Activated CD8-positive, alpha-beta memory T cell treated with anti-CD3 and anti-CD28 coated beads, Interleukin-2, amount 50 U/mL, for 24 hours (primary cell): Measurements from ENCODE around the gene TFDP1.

Source experiments
- DNase-seq: peaks from one replicate; pipeline ENCODE4 v3.0.0-alpha.2; 2020; ENCODE audit errors: extremely low read depth

TFDP1 gene

GRCh38 chr13:113598481-113598880 lies 13.9 kb downstream of the TFDP1 start:
- DNase-seq = no peak

- DNase-seq = no peak
Observed at GRCh38 chr13:113599391-113599790, 14.8 kb downstream of the TFDP1 start.

GRCh38 chr13:113601166-113602070 lies 16.9 kb downstream of the TFDP1 start:
- DNase-seq = no peak

GRCh38 chr13:113602291-113602988 lies 17.9 kb downstream of the TFDP1 start:
- DNase-seq = no peak

GRCh38 chr13:113603116-113603710 lies 18.7 kb downstream of the TFDP1 start:
- DNase-seq = no peak

GRCh38 chr13:113604186-113604585 lies 19.6 kb downstream of the TFDP1 start:
- no peak for DNase-seq

GRCh38 chr13:113605461-113605860 lies 20.9 kb downstream of the TFDP1 start:
- no peak for DNase-seq

GRCh38 chr13:113605866-113606438 lies 21.4 kb downstream of the TFDP1 start:
- no peak for DNase-seq

GRCh38 chr13:113607056-113607888 lies 22.7 kb downstream of the TFDP1 start:
- DNase-seq = no peak

GRCh38 chr13:113607889-113608635 lies 23.5 kb downstream of the TFDP1 start:
- DNase-seq = no peak

- DNase-seq = no peak
Observed at GRCh38 chr13:113608967-113609533, 24.5 kb downstream of the TFDP1 start.

GRCh38 chr13:113609616-113610015 lies 25.1 kb downstream of the TFDP1 start:
- no peak for DNase-seq

GRCh38 chr13:113610266-113610665 lies 25.7 kb downstream of the TFDP1 start:
- no peak for DNase-seq

GRCh38 chr13:113611996-113612395 lies 27.4 kb downstream of the TFDP1 start:
- no peak for DNase-seq

GRCh38 chr13:113612607-113613006 lies 28.1 kb downstream of the TFDP1 start:
- DNase-seq = no peak

- DNase-seq = no peak
Observed at GRCh38 chr13:113613789-113614379, 29.3 kb downstream of the TFDP1 start.

GRCh38 chr13:113616281-113616906 lies 31.8 kb downstream of the TFDP1 start:
- DNase-seq = no peak

- no peak for DNase-seq
Observed at GRCh38 chr13:113616991-113617749, 32.6 kb downstream of the TFDP1 start.

- DNase-seq = no peak
Observed at GRCh38 chr13:113617961-113618360, 33.4 kb downstream of the TFDP1 start.
